H1 (cell line): ENCODE data around the gene NSF. TPM values are rescaled to one million over a fixed set of nuclear protein-coding genes. Genes with fewer than 3 reads are reported as not detected.

Source experiments
- CTCF ChIA-PET: fragments of 300-600 bp; sonication (Branson Sonifier 250); formaldehyde crosslinking; loops from one replicate; lab custom pipeline; 2021; ENCODE audit not compliant: partially characterized antibody; lab: Charles Lee
- POLR2A ChIA-PET: fragments of 300-600 bp; sonication (Branson Sonifier 250); formaldehyde crosslinking; loops from one replicate; lab custom pipeline; 2021; ENCODE audit warnings: inconsistent platforms; ENCODE audit not compliant: partially characterized antibody; lab: Charles Lee
- DNase-seq, 2 experiments: peaks; one replicate each; pipeline versions ENCODE4 v3.0.0 to v3.0.0-alpha.2; 2010 to 2022; ENCODE audit warnings: low spot score in 2 of 2, low read depth in 1 of 2, mixed read lengths in 1 of 2
- FAIRE-seq: peaks from 2 replicates; lab custom pipeline; 2011; peaks lifted over from hg19 to GRCh38; lab: Jason Lieb, UNC
- H2AFZ ChIP-seq: 2 replicates; pipeline ENCODE4 v1.8.1; 2012; ENCODE audit warnings: low read length, inconsistent platforms
- H2AK5ac ChIP-seq: 2 replicates; pipeline ENCODE4 v1.6.1; 2013; ENCODE audit warnings: low read depth, low read length
- H2BK120ac ChIP-seq: replicated peaks from 2 replicates; pipeline ENCODE3; 2013; ENCODE audit warnings: low read depth, low read length, inconsistent platforms
- H2BK12ac ChIP-seq: 2 replicates; pipeline ENCODE4 v1.6.1; 2013; ENCODE audit warnings: low read depth, low read length
- H2BK15ac ChIP-seq: 2 replicates; pipeline ENCODE4 v1.6.1; 2013; ENCODE audit warnings: low read length
- H2BK20ac ChIP-seq: 2 replicates; pipeline ENCODE4 v1.6.1; 2013; ENCODE audit warnings: low read length
- H2BK5ac ChIP-seq: 2 replicates; pipeline ENCODE4 v1.6.1; 2013; ENCODE audit warnings: low read depth, low read length
- H3K14ac ChIP-seq: 2 replicates; pipeline ENCODE4 v1.6.1; 2013; ENCODE audit warnings: inconsistent platforms; ENCODE audit not compliant: insufficient read length
- H3K18ac ChIP-seq: 2 replicates; pipeline ENCODE4 v1.6.1; 2013; ENCODE audit warnings: low read length; ENCODE audit errors: extremely low read depth
- H3K23ac ChIP-seq: 2 replicates; pipeline ENCODE4 v1.6.1; 2013; ENCODE audit warnings: inconsistent platforms; ENCODE audit not compliant: insufficient read length
- H3K23me2 ChIP-seq: 2 replicates; pipeline ENCODE4 v1.6.1; 2013; ENCODE audit warnings: low read depth, low read length
- H3K27ac ChIP-seq: 2 replicates; pipeline ENCODE4 v1.6.1; 2011; ENCODE audit warnings: low read depth, low read length, inconsistent platforms
- H3K27me3 ChIP-seq, 4 experiments: replicated peaks in 1 of 4; 1 replicate in 1 of 4; 2 replicates in 3 of 4; pipeline versions ENCODE4 v1.6.1 to v1.8.1; 2011 to 2013; ENCODE audit warnings: low read length in 3 of 4, mild to moderate bottlenecking in 3 of 4, inconsistent platforms in 2 of 4, mixed read lengths in 2 of 4, moderate library complexity in 1 of 4; ENCODE audit not compliant: control insufficient read depth in 3 of 4, insufficient read depth in 3 of 4; ENCODE audit errors: extremely low read depth in 1 of 4
- H3K36me3 ChIP-seq, 4 experiments: 2 replicates each; pipeline versions ENCODE4 v1.6.1 to v1.8.1; 2011 to 2013; ENCODE audit warnings: mild to moderate bottlenecking in 4 of 4, low read length in 3 of 4, moderate library complexity in 2 of 4, control low read depth in 1 of 4, inconsistent platforms in 1 of 4; ENCODE audit not compliant: insufficient read depth in 4 of 4, control insufficient read depth in 2 of 4
- H3K4ac ChIP-seq: replicated peaks from 2 replicates; pipeline ENCODE3; 2013; ENCODE audit warnings: low read length, low read depth, mixed read lengths, inconsistent platforms; ENCODE audit not compliant: insufficient read length
- H3K4me1 ChIP-seq, 4 experiments: replicated peaks in 1 of 4; 1 replicate in 1 of 4; 2 replicates in 3 of 4; pipeline versions ENCODE4 v1.6.1 to v1.8.1; 2011 to 2013; ENCODE audit warnings: low read length in 3 of 4, inconsistent platforms in 2 of 4, mixed read lengths in 1 of 4; ENCODE audit not compliant: insufficient read depth in 4 of 4, control insufficient read depth in 3 of 4
- H3K4me2 ChIP-seq, 2 experiments: 2 replicates each; pipeline versions ENCODE4 v1.6.1 to v1.8.1; 2011 to 2013; ENCODE audit warnings: low read depth in 2 of 2, low read length in 2 of 2, control low read depth in 1 of 2, inconsistent platforms in 1 of 2, mild to moderate bottlenecking in 1 of 2; ENCODE audit not compliant: insufficient read depth in 1 of 2
- H3K4me3 ChIP-seq, 4 experiments: fragments of 200-600, 300-600 bp in 1 of 4; sonication (generic), shearing (Covaris generic), sonication (Bioruptor Twin) in 1 of 4; 2 replicates each; pipeline versions ENCODE4 v1.5.1 to v1.8.1; 2011 to 2016; ENCODE audit warnings: low read length in 4 of 4, low read depth in 3 of 4, control low read depth in 2 of 4, inconsistent platforms in 2 of 4, mild to moderate bottlenecking in 2 of 4, mixed read lengths in 1 of 4, moderate library complexity in 1 of 4; ENCODE audit not compliant: insufficient read depth in 2 of 4; ENCODE audit errors: extremely low read depth in 1 of 4
- H3K56ac ChIP-seq: replicated peaks from 2 replicates; pipeline ENCODE3; 2013; ENCODE audit warnings: low read depth, mild to moderate bottlenecking, mixed read lengths, low read length, inconsistent platforms; ENCODE audit not compliant: insufficient read length
- H3K79me1 ChIP-seq: 2 replicates; pipeline ENCODE4 v1.6.1; 2013; ENCODE audit warnings: low read depth, low read length, control low read depth
- H3K79me2 ChIP-seq, 2 experiments: 2 replicates each; pipeline versions ENCODE4 v1.6.1 to v1.8.1; 2012 to 2013; ENCODE audit warnings: low read length in 2 of 2, mild to moderate bottlenecking in 2 of 2, inconsistent platforms in 1 of 2; ENCODE audit not compliant: insufficient read depth in 2 of 2, control insufficient read depth in 1 of 2
- H3K9ac ChIP-seq, 4 experiments: replicated peaks in 1 of 4; 1 replicate in 1 of 4; 2 replicates in 3 of 4; pipeline versions ENCODE4 v1.6.1 to v1.8.1; 2011 to 2013; ENCODE audit warnings: low read depth in 3 of 4, low read length in 3 of 4, control low read depth in 2 of 4, mild to moderate bottlenecking in 2 of 4, moderate library complexity in 2 of 4, inconsistent platforms in 1 of 4; ENCODE audit errors: extremely low read depth in 1 of 4
- H3K9me3 ChIP-seq, 2 experiments: 2 replicates each; pipeline versions ENCODE4 v1.6.1 to v1.8.1; 2012 to 2013; ENCODE audit warnings: mild to moderate bottlenecking in 2 of 2, moderate library complexity in 2 of 2, control low read depth in 1 of 2, inconsistent platforms in 1 of 2, low read depth in 1 of 2, low read length in 1 of 2, mixed read lengths in 1 of 2; ENCODE audit not compliant: insufficient read depth in 2 of 2
- H4K20me1 ChIP-seq, 2 experiments: replicated peaks in 1 of 2; 2 replicates each; pipeline versions ENCODE3 to v1.8.1; 2011 to 2013; ENCODE audit warnings: inconsistent platforms in 2 of 2, low read length in 2 of 2, mild to moderate bottlenecking in 1 of 2; ENCODE audit not compliant: insufficient read depth in 2 of 2, control insufficient read depth in 1 of 2
- H4K5ac ChIP-seq: 2 replicates; pipeline ENCODE4 v1.6.1; 2013; ENCODE audit warnings: low read length, low read depth, mixed read lengths, inconsistent platforms; ENCODE audit not compliant: insufficient read length
- H4K8ac ChIP-seq: 2 replicates; pipeline ENCODE4 v1.8.0; 2013; ENCODE audit warnings: mild to moderate bottlenecking, moderate library complexity, low read length, inconsistent platforms; ENCODE audit not compliant: insufficient read depth; ENCODE audit errors: extremely low read depth
- H4K91ac ChIP-seq: replicated peaks from 2 replicates; pipeline ENCODE3; 2013; ENCODE audit warnings: low read length, mixed read lengths, inconsistent platforms; ENCODE audit not compliant: insufficient read length
- BACH1 ChIP-seq: IDR thresholded peaks from 2 replicates; pipeline ENCODE4 v1.6.1; 2012; ENCODE audit warnings: low read length, improper control_type of control experiment
- BRCA1 ChIP-seq: IDR thresholded peaks from 2 replicates; pipeline ENCODE4 v1.6.1; 2012; ENCODE audit warnings: low read depth, low read length, improper control_type of control experiment
- KDM1A ChIP-seq: fragments of 200-600, 300-600 bp; sonication (generic); IDR thresholded peaks from 2 replicates; pipeline ENCODE4 v1.7.1; 2016; ENCODE audit warnings: mild to moderate bottlenecking, low read length, borderline replicate concordance
- NANOG ChIP-seq: IDR thresholded peaks from 2 replicates; pipeline ENCODE4 v1.6.1; 2011; ENCODE audit warnings: low read length, low read depth, mild to moderate bottlenecking, inconsistent platforms; ENCODE audit not compliant: insufficient read depth, poor library complexity, severe bottlenecking
- POLR2A ChIP-seq, 2 experiments: IDR thresholded peaks; 1 replicate in 1 of 2; 2 replicates in 1 of 2; pipeline ENCODE4 v1.6.1; 2011; ENCODE audit warnings: low read depth in 2 of 2, low read length in 2 of 2, mild to moderate bottlenecking in 2 of 2; ENCODE audit errors: control extremely low read depth in 1 of 2
- POU5F1 ChIP-seq: IDR thresholded peaks from 2 replicates; pipeline ENCODE4 v1.6.1; 2011; ENCODE audit warnings: low read depth, mild to moderate bottlenecking, low read length, moderate library complexity
- SIRT6 ChIP-seq: IDR thresholded peaks from one replicate; pipeline ENCODE4 v1.7.1; 2012; ENCODE audit warnings: low read length, inconsistent platforms
- WGBS, 2 experiments: shearing (Covaris generic) in 1 of 2; methylation state at CpG; one replicate each; pipeline versions ENCODE4 v1.1.6 to v1.1.7; 2013 to 2015; ENCODE audit warnings: low lambda C conversion rate in 2 of 2, mixed read lengths in 2 of 2, inconsistent platforms in 1 of 2, low coverage in 1 of 2, missing lambda C conversion rate in 1 of 2; ENCODE audit not compliant: insufficient replicate concordance in 2 of 2, insufficient coverage in 1 of 2, insufficient read length in 1 of 2; ENCODE audit errors: extremely low coverage in 1 of 2, missing lambda C conversion rate in 1 of 2; 5-methylcytosine and 5-hydroxymethylcytosine counted together
- polyA plus RNA-seq, 7 experiments: library from polyadenylated mRNA; depleted of rRNA in 3 of 7; stranded (reverse) in 5 of 7; unstranded in 2 of 7; fragments of >200 nt in 5 of 7; fragments of 200-250 nt in 2 of 7; gene quantifications; 1 replicate in 5 of 7; 2 replicates in 1 of 7; 4 replicates in 1 of 7; pipeline versions ENCODE4 v1.2.1 to v1.2.3, GENCODE V29; 2011 to 2013; ENCODE audit warnings: missing spikeins in 2 of 7, mixed read lengths in 2 of 7
- total RNA-seq: library from RNA; stranded (reverse); fragmentation: NEBNext Ultra II Directional; extraction: Animal tissue kit (Norgen Biotek cat#: 25700); gene quantifications from 2 replicates; pipeline ENCODE4 v1.2.1, GENCODE V29; 2021
- TF ChIP-seq, protein P1 (sequence below): IDR thresholded peaks from 2 replicates; pipeline ENCODE4 v1.6.1; 2011; ENCODE audit warnings: low read length, improper control_type of control experiment
- TF ChIP-seq, protein P2 (sequence below): IDR thresholded peaks from 2 replicates; pipeline ENCODE4 v1.6.1; 2012; ENCODE audit warnings: inconsistent platforms

Gene NSF
- total and polyA plus RNA-seq, 2 of the 8 experiments (the other 6 are each of a cell fraction or from before 2014, with no cell fraction given): 13.0 to 27.7 TPM

DNA sequence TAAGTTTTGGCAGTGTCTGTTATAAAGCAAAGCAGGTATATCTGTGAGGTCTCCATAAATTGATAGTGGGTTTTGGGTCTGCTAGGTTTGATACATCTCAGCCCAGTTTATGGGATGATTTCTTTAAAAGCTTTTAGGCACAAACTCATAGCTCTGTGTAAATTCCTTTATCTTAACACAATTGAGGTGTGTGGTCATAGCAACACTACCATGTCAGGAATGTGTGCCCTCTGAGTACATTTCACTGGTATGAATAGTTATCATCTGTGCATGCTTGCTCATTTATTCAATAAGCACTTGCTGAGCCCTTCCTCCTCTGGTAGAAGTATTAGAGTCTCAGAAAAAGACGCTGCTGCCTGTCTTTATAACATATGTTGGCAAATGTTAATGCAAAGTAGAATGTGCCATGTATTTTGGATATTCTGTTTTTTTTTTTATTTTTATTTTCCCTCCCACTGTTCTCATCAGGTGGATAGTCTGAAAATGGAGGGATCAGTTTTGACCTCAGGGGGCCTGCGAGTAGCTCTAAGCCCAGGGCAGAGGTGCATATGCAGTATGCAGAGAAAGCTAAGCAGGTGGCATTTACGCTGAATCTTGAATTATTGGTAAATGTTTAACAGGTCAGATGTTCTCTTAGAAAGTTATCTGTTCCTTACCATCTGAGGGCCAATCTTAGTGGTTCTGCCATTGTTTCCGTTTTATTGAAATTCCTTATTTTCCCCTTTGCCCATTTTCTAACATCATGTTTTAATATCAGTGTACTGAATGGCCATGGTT is 137.3 kb downstream of the NSF start:
- H3K14ac ChIP-seq: no peak overlapping the region
- H2BK5ac ChIP-seq: no peak overlapping the region
- no peak overlapping the region for H2BK120ac ChIP-seq
- no peak overlapping the region for H4K8ac ChIP-seq
- DNase-seq (no peak), FAIRE-seq (no peak)
- no peaks in the 10 kb centered on the region for H3K79me1 ChIP-seq
- H3K4me2 ChIP-seq: no peak overlapping the region
- no peak overlapping the region for H4K91ac ChIP-seq
- H4K5ac ChIP-seq: no peak overlapping the region
- peaks cover 0 to 7% (median under 1%) of the 10 kb centered on the region in 4 experiments; a peak in 5 of 7 replicates for H3K4me1 ChIP-seq
- no peaks in the 10 kb centered on the region for H3K36me3 ChIP-seq
- no peak overlapping the region for H2BK12ac ChIP-seq
- H2BK20ac ChIP-seq: no peak overlapping the region
- H3K27me3 ChIP-seq: no peaks in the 10 kb centered on the region
- ChIA-PET CTCF (no interaction called here), POLR2A (no interaction called here)
- H3K4me3 ChIP-seq: no peak overlapping the region
- WGBS, 2 experiments: 84% methylated on average over 4 of the region's 4 CpGs; no CpG with 5 or more reads in 1 of the 2 experiments
- H2AK5ac ChIP-seq: no peak overlapping the region
- H3K79me2 ChIP-seq: no peaks in the 10 kb centered on the region
- H2AFZ ChIP-seq: no peak overlapping the region
- no peak overlapping the region for H3K9ac ChIP-seq
- no peaks in the 10 kb centered on the region for H3K9me3 ChIP-seq
- no peak overlapping the region for H3K23ac ChIP-seq
- H2BK15ac ChIP-seq: no peak overlapping the region
- H3K56ac ChIP-seq: no peak overlapping the region
- no peak overlapping the region for H3K4ac ChIP-seq
- H3K23me2 ChIP-seq: no peaks in the 10 kb centered on the region
- no peak overlapping the region for H3K18ac ChIP-seq
- H4K20me1 ChIP-seq: no peaks in the 10 kb centered on the region
- no peak overlapping the region for H3K27ac ChIP-seq
- no peak for TF ChIP-seq KDM1A
- TF ChIP-seq BRCA1: no peak
- no peak for TF ChIP-seq NANOG
- TF ChIP-seq, protein P1, sequence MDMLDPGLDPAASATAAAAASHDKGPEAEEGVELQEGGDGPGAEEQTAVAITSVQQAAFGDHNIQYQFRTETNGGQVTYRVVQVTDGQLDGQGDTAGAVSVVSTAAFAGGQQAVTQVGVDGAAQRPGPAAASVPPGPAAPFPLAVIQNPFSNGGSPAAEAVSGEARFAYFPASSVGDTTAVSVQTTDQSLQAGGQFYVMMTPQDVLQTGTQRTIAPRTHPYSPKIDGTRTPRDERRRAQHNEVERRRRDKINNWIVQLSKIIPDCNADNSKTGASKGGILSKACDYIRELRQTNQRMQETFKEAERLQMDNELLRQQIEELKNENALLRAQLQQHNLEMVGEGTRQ: no peak
- TF ChIP-seq POU5F1: no peak
- TF ChIP-seq SIRT6: no peak
- TF ChIP-seq, protein P2, sequence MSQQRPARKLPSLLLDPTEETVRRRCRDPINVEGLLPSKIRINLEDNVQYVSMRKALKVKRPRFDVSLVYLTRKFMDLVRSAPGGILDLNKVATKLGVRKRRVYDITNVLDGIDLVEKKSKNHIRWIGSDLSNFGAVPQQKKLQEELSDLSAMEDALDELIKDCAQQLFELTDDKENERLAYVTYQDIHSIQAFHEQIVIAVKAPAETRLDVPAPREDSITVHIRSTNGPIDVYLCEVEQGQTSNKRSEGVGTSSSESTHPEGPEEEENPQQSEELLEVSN: no peak
- no peak for TF ChIP-seq POLR2A (IDR thresholded peaks at IDR 0.05; ENCODE audit: control extremely low read depth in 1 of 2, low read depth in 2 of 2, low read length in 2 of 2)
- TF ChIP-seq BACH1: no peak
